T-helper 1 cell (primary cell): ENCODE results near the gene PRDX5.

ENCODE experiments used
- DNase-seq, 5 donors: peaks; one replicate each; pipeline ENCODE4 v3.0.0-alpha.2; 2012 to 2020

PRDX5 gene

GRCh38 chr11:64349025-64349387 is 31.1 kb downstream of the PRDX5 start:
- DNase-seq: no peak

DNA sequence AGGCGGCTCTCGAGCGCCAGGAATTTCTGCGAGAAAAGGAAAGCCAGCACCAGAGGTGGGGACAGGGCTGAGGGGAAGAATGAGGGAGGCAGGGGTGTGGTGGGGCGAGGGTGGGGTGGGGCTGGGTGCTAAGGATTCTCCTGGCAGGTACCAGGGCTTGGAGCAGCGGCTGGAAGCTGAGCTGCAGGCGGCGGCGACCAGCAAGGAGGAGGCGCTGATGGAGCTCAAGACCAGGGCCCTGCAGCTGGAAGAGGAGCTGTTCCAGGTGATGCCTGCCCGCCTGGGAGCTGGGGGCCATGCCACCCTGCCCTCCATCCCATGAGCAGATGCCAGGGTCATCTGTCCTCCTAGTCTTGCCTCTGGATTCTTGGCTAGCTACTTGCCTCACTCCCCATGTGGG is 31.5 kb downstream of the PRDX5 start:
- no peak for DNase-seq

DNA sequence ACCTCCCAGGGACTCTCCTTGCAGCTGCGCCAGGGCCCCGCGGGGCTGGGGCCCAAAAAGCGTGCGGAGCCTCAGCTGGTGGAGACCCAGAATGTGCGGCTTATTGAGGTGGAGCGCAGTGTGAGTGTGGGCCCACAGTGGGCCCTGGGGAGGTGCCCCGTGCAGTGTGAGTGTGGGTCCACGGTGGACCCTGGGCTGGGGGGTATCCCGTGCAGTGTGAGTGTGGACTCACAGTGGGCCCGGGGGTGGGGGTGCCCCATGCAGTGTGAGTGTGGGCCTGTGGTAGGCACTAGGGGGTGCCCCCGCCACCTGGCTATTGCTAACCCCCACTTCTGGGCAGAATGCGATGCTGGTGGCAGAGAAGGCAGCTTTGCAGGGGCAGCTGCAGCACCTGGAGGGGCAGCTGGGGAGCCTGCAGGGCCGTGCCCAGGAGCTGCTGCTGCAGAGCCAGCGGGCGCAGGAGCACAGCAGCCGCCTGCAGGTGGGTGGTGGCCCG is 33.3 kb downstream of the PRDX5 start:
- no peak for DNase-seq

- DNase-seq: no peak
Observed at GRCh38 chr11:64352099-64352994, 34.4 kb downstream of the PRDX5 start.

DNA sequence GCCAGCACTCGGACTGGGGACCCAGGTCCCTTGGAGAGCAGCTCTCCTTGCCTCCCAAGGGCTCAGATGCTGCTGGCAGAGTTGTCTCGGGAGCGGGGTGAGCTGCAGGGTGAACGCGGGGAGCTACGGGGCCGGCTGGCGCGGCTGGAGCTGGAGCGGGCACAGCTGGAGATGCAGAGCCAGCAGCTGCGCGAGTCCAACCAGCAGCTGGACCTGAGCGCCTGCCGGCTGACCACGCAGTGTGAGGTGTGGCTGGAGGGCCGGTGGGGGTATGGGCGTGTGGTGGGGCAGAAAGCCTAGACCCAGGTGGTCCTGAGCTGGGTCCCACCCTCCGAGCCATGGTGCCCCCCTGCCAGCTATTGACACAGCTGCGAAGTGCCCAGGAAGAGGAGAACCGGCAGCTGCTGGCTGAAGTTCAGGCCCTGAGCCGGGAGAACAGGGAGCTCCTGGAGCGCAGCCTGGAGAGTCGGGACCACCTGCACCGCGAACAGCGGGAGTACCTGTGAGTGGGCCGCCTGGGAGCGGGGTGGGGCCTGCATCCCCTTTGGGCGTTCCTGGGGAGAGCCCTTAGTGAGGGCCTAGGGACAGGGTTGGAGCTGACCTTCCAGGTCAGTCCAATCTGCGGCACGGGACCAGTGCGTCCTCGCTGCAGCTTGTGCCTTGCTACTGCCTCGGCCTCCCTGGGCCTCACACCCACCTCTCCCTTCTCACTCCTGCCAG is 35.2 kb downstream of the PRDX5 start:
- DNase-seq: no peak

DNA sequence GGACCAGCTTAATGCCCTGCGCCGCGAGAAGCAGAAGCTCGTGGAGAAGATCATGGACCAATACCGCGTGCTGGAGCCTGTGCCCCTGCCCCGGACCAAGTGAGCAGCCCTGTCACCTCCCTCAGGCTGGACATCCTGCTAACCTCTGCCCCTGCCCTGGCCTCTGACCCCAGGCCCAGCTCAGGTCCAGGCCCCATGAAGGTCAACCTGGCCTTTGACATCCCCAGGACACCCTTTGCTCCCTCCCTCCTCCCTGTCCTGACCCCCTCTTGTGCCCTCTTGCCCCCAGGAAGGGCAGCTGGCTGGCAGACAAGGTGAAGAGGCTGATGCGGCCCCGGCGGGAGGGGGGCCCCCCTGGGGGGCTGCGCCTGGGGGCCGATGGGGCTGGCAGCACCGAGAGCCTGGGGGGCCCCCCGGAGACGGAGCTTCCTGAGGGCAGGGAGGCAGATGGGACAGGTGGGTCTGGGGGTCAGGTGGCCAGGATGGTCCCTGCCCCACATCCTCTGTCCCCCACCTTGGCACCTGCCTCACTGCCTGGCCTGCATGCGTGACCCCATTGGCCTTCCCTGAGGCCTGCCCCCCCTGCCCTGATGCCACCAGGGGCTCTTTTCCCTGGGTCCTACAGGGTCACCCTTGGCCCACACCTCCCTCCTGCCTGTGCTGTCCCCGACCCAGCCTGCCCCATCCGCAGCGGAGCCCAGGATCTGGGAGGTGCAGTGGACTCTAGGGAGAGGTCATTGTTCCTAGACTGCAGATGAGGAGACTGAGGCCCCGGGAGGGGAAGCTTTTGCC is 36.0 kb downstream of the PRDX5 start:
- no peak for DNase-seq

DNA sequence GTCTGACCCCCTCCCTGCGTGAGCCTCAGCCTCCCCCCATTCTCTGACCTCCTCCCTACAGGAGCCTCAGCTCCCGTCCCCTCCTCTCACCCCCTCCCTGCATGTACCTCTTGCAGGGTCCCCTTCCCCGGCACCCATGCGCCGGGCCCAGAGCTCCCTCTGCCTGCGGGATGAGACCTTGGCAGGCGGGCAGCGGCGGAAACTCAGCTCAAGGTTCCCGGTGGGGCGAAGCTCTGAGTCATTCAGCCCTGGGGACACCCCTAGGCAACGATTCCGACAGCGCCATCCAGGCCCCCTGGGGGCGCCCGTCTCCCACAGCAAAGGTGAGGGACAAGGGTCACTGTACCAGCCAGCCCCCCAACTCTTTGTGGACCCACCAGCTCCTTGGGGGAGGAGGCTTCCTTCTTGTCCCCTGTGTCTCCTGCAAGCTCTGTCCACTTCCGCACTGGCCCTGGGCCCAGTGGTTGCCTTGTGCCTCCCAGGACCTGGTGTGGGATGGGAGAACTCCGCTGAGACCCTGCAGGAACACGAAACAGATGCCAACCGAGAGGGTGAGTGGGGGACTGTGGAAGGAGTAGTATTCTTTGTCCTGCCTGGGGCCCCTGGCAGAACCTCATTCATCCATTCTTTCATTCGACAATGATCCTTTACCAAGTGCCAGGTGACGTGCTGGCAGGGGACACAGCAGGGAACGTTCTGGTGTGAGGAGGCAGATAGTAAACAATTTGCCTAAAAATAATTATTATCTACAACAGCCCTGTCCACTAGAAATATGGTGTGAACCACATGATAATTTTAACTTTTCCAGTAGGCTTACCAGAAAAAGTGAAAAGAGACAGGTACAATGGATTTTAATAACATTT is 37.4 kb downstream of the PRDX5 start:
- DNase-seq: no peak

DNA sequence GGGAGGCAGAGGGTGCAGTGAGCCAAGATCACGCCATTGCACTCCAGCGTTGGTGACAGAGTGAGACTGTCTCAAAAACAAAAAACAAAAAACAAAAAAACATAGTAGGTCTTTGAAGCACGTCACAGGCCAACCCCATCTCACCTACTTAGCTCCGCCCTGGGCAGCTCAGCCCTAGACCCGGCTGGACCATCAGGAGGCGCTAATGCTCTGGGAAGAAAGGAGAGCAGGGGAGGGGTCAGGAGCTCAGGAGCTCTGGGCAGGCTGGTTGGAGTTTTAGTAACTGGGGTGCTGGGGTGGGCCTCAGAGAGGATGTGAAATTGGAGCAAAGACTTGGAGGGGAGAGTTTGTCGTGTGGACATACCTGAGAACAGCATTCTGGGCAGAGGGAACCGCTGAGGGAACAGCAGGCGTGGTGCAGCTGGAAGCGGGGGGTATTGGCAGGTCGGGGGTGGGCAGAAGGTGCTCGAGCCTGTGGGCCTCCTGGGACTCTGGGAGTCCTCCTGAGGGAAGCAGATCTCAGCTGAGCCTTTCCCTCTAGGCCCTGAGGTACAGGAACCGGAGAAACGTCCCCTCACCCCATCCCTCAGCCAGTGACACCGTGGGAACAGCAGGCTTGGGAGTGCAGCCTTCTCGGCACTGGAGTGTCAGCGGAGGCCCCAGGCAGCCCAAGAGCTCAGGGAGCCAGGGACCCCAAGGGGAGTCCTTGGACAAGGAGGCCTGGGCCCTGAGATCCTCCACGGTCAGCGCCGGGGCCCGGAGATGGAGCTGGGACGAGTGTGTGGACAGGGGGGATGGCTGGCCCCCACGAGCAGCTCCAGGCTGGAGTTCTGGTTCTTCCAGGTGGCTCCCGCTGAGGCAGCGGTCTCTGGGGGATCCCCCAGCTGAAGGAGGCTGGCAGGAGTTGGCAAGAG is 38.8 kb downstream of the PRDX5 start:
- peak in 1 of 5 donors; percentile 34 for DNase-seq

- DNase-seq: no peak
Observed at GRCh38 chr11:64357446-64357845, 39.5 kb downstream of the PRDX5 start.

- peak in 1 of 5 donors; percentile 36 for DNase-seq
Observed at GRCh38 chr11:64357904-64358535, 40.1 kb downstream of the PRDX5 start.

GRCh38 chr11:64358536-64358906 is 40.6 kb downstream of the PRDX5 start:
- no peak for DNase-seq

GRCh38 chr11:64358907-64359711 is 41.2 kb downstream of the PRDX5 start, which contains the start of gene RPS6KA4:
RPS6KA4 (plus strand) TSS chr11:64359162; CDS start chr11:64359236, 74 bp downstream.
- DNase-seq: peak in 2 of 5 donors; percentile 41 to 48

GRCh38 chr11:64359712-64360445 is 42.0 kb downstream of the PRDX5 start:
- peak in 1 of 5 donors; percentile 53 for DNase-seq

GRCh38 chr11:64360448-64360921 is 42.6 kb downstream of the PRDX5 start:
- DNase-seq: no peak

DNA sequence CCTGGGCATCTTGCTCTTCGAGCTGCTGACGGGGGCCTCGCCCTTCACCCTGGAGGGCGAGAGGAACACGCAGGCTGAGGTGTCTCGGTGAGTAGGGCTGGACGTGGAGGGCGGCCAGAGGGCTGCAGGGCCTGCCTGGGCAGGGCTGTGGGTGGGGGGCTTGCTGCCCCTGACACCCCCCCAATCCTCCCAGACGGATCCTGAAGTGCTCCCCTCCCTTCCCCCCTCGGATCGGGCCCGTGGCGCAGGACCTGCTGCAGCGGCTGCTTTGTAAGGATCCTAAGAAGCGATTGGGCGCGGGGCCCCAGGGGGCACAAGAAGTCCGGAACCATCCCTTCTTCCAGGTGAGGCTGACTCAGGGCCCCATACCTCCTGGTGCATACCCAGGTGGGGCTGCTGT is 43.7 kb downstream of the PRDX5 start:
- DNase-seq: no peak

DNA sequence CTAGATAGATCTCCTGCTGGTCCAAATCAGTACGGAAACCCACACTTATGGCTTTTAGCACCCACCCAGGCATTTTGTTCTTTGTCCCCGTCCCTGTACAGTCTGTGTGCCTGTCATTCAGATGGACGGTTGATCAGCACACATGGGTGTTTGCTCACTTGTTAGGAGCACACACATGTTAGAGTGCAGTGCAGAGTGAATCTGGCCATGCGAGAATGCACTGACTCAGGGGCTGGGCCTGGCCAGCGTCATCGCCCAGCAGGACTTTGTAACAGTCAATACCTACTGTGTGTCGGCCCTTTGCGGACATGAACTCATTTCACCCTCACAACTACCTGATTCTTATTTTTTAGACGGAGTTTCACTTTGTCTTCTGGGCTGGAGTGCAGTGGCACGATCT is 44.4 kb downstream of the PRDX5 start:
- DNase-seq: no peak

GRCh38 chr11:64364435-64364834 is 46.5 kb downstream of the PRDX5 start:
- no peak for DNase-seq

GRCh38 chr11:64364911-64365310 is 47.0 kb downstream of the PRDX5 start:
- no peak for DNase-seq

DNA sequence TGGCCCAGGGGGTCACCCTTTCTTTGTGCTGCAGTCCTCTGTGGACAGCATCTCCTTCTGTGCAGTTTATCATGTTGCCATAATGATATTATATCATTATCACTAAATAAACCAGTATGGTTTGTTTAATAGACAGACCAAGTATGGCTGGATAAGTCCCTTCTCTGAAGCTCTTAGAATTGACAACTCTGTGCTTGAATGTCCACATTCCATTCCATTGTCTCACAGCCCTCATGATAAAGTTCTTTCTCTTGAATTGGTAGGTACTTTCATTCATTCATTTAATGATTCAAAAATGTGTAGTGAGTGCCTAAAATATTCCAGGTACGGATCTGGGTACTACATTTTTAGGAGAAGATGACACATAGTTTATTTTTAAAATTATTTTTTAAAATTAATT is 48.8 kb downstream of the PRDX5 start:
- DNase-seq: no peak
